GM19372 (cell line): ENCODE data around the gene CPTP.

Source experiments
- ATAC-seq: cut with Tn5 transposase; IDR thresholded peaks from one replicate; pipeline ENCODE4 v1.9.1; 2021; ENCODE audit warnings: mild to moderate bottlenecking, low read depth, moderate library complexity; ENCODE audit not compliant: unreplicated experiment

Gene CPTP

GRCh38 chr1:1347026-1347595 is 22.5 kb downstream of the CPTP start:
- ATAC-seq, result no peak

- ATAC-seq, result no peak
Measured at GRCh38 chr1:1347663-1348419, 23.2 kb downstream of the CPTP start.

- no peak for ATAC-seq
Measured at GRCh38 chr1:1348420-1349255, 24.0 kb downstream of the CPTP start.

- ATAC-seq, result peak; percentile 78
Measured at GRCh38 chr1:1349256-1350012, 24.8 kb downstream of the CPTP start, which contains the start of gene DVL1. Gene DVL1, minus strand, starts transcription at chr1:1349418. Its CDS starts 353 bp downstream, at chr1:1349065.

- ATAC-seq, result no peak
Measured at GRCh38 chr1:1351511-1352427, 27.2 kb downstream of the CPTP start.

- ATAC-seq, result no peak
Measured at GRCh38 chr1:1352786-1353388, 28.3 kb downstream of the CPTP start.

GRCh38 chr1:1353389-1354151 is 29.0 kb downstream of the CPTP start:
- no peak for ATAC-seq

GRCh38 chr1:1354271-1355247 is 30.0 kb downstream of the CPTP start:
- ATAC-seq, result no peak

- ATAC-seq, result no peak
Measured at GRCh38 chr1:1355416-1355815, 30.8 kb downstream of the CPTP start.

GRCh38 chr1:1356166-1356795 is 31.7 kb downstream of the CPTP start:
- no peak for ATAC-seq

- ATAC-seq, result no peak
Measured at GRCh38 chr1:1356796-1357401, 32.3 kb downstream of the CPTP start.

- no peak for ATAC-seq
Measured at GRCh38 chr1:1357871-1358432, 33.4 kb downstream of the CPTP start.

- no peak for ATAC-seq
Measured at GRCh38 chr1:1358433-1359271, 34.0 kb downstream of the CPTP start, which contains the start of gene MXRA8. Gene MXRA8, minus strand, starts transcription at chr1:1358555. Its CDS starts 51 bp downstream, at chr1:1358504.

- ATAC-seq, result no peak
Measured at GRCh38 chr1:1359308-1359663, 34.7 kb downstream of the CPTP start.
